PFSK-1 (cell line): ENCODE measurements around the gene TMPRSS4.

Experiments
- FOXP2 ChIP-seq: optimal IDR thresholded peaks from 2 replicates; pipeline ENCODE3; 2011; ENCODE audit warnings: borderline replicate concordance, control low read depth, inconsistent platforms; ENCODE audit not compliant: insufficient read depth; ENCODE audit errors: extremely low read length, extremely low read depth
- POLR2AphosphoS5 ChIP-seq: IDR thresholded peaks from 2 replicates; pipeline ENCODE4 v1.6.1; 2012; ENCODE audit warnings: low read depth, mild to moderate bottlenecking, control low read depth, low read length, moderate library complexity
- SIN3A ChIP-seq: IDR thresholded peaks from 2 replicates; pipeline ENCODE4 v1.6.1; 2012; ENCODE audit warnings: mild to moderate bottlenecking, low read length, moderate library complexity, borderline replicate concordance; ENCODE audit not compliant: insufficient read depth
- TAF1 ChIP-seq: IDR thresholded peaks from 2 replicates; pipeline ENCODE4 v1.6.1; 2012; ENCODE audit warnings: low read length, control low read depth, borderline replicate concordance; ENCODE audit not compliant: insufficient read depth
- TF ChIP-seq, protein P1 (sequence below), 2 experiments: IDR thresholded peaks; 2 replicates each; pipeline versions ENCODE4 v1.6.1 to v1.8.0; 2011 to 2012; ENCODE audit warnings: low read depth in 2 of 2, low read length in 2 of 2, control low read depth in 1 of 2, inconsistent platforms in 1 of 2, mild to moderate bottlenecking in 1 of 2, moderate library complexity in 1 of 2; ENCODE audit not compliant: insufficient read depth in 1 of 2

TMPRSS4 gene

DNA sequence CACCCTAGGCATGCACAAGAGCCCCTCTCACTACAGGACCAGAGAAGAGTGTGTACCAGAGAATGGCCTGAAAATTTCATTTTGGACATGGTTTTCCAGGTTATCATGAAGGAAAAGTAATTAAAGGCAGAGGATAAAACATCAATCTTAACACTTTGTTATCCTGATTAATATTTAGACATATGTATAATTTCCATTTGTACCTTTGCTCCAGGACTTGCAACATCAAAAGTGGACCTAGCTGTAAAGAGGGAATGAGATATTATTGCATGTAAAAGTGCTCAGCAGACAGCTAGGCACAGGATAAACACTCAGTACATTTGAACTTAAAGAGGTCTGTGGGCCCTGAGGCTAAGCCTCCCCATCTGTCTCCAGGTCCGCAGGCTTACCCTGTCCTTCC, 77.8 kb downstream of the TMPRSS4 start:
- TF ChIP-seq SIN3A (no peak), POLR2AphosphoS5 (no peak), FOXP2 (no peak), TAF1 (no peak)
- TF ChIP-seq, protein P1, sequence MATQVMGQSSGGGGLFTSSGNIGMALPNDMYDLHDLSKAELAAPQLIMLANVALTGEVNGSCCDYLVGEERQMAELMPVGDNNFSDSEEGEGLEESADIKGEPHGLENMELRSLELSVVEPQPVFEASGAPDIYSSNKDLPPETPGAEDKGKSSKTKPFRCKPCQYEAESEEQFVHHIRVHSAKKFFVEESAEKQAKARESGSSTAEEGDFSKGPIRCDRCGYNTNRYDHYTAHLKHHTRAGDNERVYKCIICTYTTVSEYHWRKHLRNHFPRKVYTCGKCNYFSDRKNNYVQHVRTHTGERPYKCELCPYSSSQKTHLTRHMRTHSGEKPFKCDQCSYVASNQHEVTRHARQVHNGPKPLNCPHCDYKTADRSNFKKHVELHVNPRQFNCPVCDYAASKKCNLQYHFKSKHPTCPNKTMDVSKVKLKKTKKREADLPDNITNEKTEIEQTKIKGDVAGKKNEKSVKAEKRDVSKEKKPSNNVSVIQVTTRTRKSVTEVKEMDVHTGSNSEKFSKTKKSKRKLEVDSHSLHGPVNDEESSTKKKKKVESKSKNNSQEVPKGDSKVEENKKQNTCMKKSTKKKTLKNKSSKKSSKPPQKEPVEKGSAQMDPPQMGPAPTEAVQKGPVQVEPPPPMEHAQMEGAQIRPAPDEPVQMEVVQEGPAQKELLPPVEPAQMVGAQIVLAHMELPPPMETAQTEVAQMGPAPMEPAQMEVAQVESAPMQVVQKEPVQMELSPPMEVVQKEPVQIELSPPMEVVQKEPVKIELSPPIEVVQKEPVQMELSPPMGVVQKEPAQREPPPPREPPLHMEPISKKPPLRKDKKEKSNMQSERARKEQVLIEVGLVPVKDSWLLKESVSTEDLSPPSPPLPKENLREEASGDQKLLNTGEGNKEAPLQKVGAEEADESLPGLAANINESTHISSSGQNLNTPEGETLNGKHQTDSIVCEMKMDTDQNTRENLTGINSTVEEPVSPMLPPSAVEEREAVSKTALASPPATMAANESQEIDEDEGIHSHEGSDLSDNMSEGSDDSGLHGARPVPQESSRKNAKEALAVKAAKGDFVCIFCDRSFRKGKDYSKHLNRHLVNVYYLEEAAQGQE (IDR thresholded peaks at IDR 0.05; ENCODE audit: insufficient read depth in 1 of 2, low read depth in 2 of 2, low read length in 2 of 2) = no peak

DNA sequence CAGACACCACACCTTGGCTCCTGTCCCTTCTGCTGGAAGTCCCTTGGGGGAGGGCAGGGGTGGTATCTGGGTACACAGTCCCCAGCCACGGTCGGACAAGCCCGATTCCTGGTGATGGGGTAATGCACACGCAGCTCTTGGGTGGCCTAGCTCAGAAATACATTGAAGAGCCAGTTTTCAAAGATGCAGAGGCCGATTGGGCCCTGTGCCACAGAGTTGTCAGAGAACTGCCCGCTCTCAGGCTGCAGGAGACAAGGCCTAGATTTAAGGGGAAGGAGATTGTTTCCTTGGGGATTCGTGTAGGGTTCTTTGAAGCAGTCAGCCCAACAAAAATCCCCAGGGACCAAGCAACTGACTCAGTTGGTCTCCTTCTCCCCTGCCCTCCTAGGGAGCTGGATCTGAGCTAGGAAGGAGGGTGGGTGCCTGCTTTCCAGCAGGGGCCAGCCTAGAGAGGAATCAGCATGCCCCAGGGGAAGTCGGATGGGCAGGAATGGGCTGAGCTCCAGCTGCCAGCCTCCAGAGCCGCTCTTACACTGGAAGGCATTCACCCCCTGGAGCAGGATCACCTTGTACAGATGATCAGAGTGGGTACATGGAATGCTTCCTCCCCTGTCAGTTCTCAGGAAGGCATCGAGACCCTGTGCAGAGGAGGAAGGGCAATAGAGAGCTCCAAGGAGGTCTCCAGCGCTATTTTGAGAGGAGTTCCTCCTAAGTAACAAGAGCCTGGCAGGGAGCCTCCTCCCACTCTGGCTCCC, 79.1 kb downstream of the TMPRSS4 start:
- TF ChIP-seq POLR2AphosphoS5 = no peak
- TF ChIP-seq, protein P1 (IDR thresholded peaks at IDR 0.05; ENCODE audit: insufficient read depth in 1 of 2, low read depth in 2 of 2, low read length in 2 of 2) = no peak
- TF ChIP-seq FOXP2 = no peak
- TF ChIP-seq SIN3A = no peak
- no peak for TF ChIP-seq TAF1

DNA sequence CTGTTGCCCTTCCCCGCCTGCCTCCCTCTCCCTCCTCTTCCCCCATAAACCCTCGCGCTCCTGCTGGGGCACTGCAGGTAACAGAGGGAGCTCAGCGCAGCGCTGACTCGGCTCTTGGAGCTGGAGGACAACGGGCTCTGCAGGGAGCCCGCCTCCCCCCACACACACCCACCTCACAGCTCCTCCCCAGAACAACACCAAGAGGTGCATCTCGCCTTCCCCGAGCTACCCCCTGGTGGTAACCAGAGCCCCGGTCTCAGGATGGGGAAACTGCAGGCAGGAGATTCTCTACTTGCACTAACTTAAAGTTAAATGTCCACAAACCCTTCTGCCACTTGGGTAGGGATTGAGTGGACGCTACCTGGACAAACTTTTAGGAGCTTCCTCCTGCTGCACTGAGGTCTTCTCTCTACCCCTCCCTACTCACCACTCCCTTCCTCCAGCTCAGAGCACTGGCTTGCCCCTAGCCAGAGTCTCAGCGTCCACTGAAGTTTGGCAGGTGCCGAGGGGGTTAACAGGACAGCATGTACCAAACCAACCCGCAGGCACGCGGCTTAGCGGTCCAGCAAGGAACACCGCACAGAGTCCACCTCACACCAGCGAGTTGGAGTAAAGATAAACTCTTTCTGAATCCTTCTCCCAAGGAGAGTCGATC, 79.8 kb downstream of the TMPRSS4 start:
- TF ChIP-seq POLR2AphosphoS5 = no peak
- TF ChIP-seq, protein P1 (IDR thresholded peaks at IDR 0.05; ENCODE audit: insufficient read depth in 1 of 2, low read depth in 2 of 2, low read length in 2 of 2) = no peak

DNA sequence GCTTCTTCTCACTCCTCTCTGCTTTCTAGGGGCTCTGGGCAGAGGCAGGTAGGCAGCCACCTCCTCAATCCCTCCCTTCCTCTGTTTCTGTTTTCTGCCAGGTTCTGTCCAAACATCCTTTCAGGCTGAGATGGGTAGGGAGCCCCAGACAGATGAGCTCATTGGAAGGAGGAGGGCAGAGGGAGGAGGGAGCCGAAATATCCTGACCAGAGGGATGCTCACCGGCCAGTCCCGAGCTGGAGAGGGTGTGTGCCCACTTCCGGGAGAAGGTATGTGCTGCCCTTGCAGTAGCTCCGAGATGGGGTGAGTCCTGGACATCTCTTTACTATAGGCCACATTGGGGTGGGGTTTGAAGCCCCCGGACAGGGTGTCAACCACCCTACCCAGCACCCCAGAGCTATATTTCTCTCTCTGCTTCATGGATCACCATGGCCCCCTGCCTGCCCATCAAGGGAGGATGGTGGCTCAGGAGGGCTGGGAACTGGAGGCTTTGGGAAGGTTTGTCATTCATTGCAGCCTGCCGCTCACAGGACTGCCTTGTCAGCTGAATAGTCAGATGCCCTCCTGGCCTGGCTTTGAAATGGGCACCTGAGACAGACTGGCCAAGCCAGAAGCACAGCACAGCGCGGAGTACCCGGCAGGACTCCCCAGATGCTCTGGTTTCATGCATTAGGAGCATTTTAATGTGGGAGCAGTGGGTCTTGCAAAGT, 80.5 kb downstream of the TMPRSS4 start:
- TF ChIP-seq, protein P1 (IDR thresholded peaks at IDR 0.05; ENCODE audit: insufficient read depth in 1 of 2, low read depth in 2 of 2, low read length in 2 of 2) = no peak
- TF ChIP-seq SIN3A = no peak
